Right atrium auricular region (tissue), 2 donors: ENCODE results near the gene GABARAPL2. TPM values are rescaled to one million over a fixed set of nuclear protein-coding genes. Genes with fewer than 3 reads are reported as not detected.

ENCODE experiments used
- DNase-seq: peaks from one replicate; pipeline ENCODE4 v3.0.0-alpha.2; 2019; ENCODE audit warnings: low spot score
- H3K27ac ChIP-seq, 2 donors: fragments of 200-600 bp; sonication (generic); 1 replicate in 1 of 2; 2 replicates in 1 of 2; pipeline ENCODE4 v1.5.1; 2016 to 2019
- H3K27me3 ChIP-seq, 2 donors: fragments of 200-600 bp; sonication (generic); one replicate each; pipeline versions ENCODE4 v1.5.1 to v1.6.0; 2017 to 2019
- H3K36me3 ChIP-seq: fragments of 200-600 bp; sonication (generic); one replicate; pipeline ENCODE4 v1.5.1; 2016
- H3K4me1 ChIP-seq, 2 donors: fragments of 200-600 bp; sonication (generic); one replicate each; pipeline versions ENCODE4 v1.5.1 to v1.6.0; 2017 to 2019
- H3K4me3 ChIP-seq, 2 donors: fragments of 200-600 bp; sonication (generic); 1 replicate in 1 of 2; 2 replicates in 1 of 2; pipeline ENCODE4 v1.5.1; 2017 to 2019; ENCODE audit warnings: mild to moderate bottlenecking in 1 of 2, moderate library complexity in 1 of 2
- H3K9me3 ChIP-seq, 2 donors: fragments of 200-600 bp; sonication (generic); one replicate each; pipeline ENCODE4 v1.5.1; 2019
- CTCF ChIP-seq, 2 donors: fragments of 200-600 bp; sonication (generic); IDR thresholded peaks; one replicate each; pipeline ENCODE4 v1.5.1; 2019; ENCODE audit warnings: antibody characterized with exemption in 2 of 2
- total RNA-seq, 2 donors: library from RNA; depleted of rRNA; stranded (reverse); fragments of >200 nt; gene quantifications; one replicate each; pipeline ENCODE4 v1.1.0, GENCODE V29; 2016

GABARAPL2 gene
- total RNA-seq, 2 donors from 2014 or later, result 167 to 177 TPM

- Histone ChIP-seq H3K36me3 (peaks cover 43% of the 10 kb centered on the region), H3K27ac (no peak overlapping the region), H3K9me3 (no peaks in the 10 kb centered on the region), H3K4me1 (peaks cover 0 to 18% of the 10 kb centered on the region in 2 donors), H3K4me3 (no peak overlapping the region), H3K27me3 (no peaks in the 10 kb centered on the region)
- no peak for TF ChIP-seq CTCF (IDR thresholded peaks at IDR 0.05)
- no peak for DNase-seq
These were observed 50.9 kb downstream of the GABARAPL2 start for GRCh38 chr16:75617121-75617520.

- peaks cover 28% of the 10 kb centered on the region for H3K36me3 ChIP-seq
These were observed 52.6 kb downstream of the GABARAPL2 start for GRCh38 chr16:75618780-75619179.

GRCh38 chr16:75620326-75621169 lies 54.4 kb downstream of the GABARAPL2 start:
- peaks cover 0 to 26% of the 10 kb centered on the region in 2 donors for H3K4me1 ChIP-seq
- no peak for DNase-seq
- H3K36me3 ChIP-seq, result peaks cover 19% of the 10 kb centered on the region
- no peak overlapping the region for H3K4me3 ChIP-seq
- no peaks in the 10 kb centered on the region for H3K27me3 ChIP-seq
- H3K9me3 ChIP-seq, result no peaks in the 10 kb centered on the region
- no peak for TF ChIP-seq CTCF (IDR thresholded peaks at IDR 0.05)
- H3K27ac ChIP-seq, result peak overlapping the region in 1 of 2 donors; percentile 6

More at GRCh38 chr16:75618780-75619179, 52.6 kb downstream of the GABARAPL2 start:
- no peak for TF ChIP-seq CTCF (IDR thresholded peaks at IDR 0.05)
- H3K27ac ChIP-seq, result no peak overlapping the region
- DNase-seq, result no peak
- peaks cover 0 to 26% of the 10 kb centered on the region in 2 donors for H3K4me1 ChIP-seq
- H3K27me3 ChIP-seq, result no peaks in the 10 kb centered on the region
- no peaks in the 10 kb centered on the region for H3K9me3 ChIP-seq
- no peak overlapping the region for H3K4me3 ChIP-seq

GRCh38 chr16:75621170-75621477 lies 54.9 kb downstream of the GABARAPL2 start:
- Histone ChIP-seq H3K4me1 (peaks cover 0 to 26% of the 10 kb centered on the region in 2 donors), H3K27me3 (no peaks in the 10 kb centered on the region), H3K27ac (peak overlapping the region in 1 of 2 donors; percentile 6), H3K36me3 (peaks cover 17% of the 10 kb centered on the region), H3K4me3 (no peak overlapping the region), H3K9me3 (no peaks in the 10 kb centered on the region)
- no peak for DNase-seq
- peak; percentile 19 to 64 for TF ChIP-seq CTCF (IDR thresholded peaks at IDR 0.05)

- Histone ChIP-seq H3K4me3 (peak within 1 kb of the TSS; percentile 74 to 85), H3K9me3 (no peaks in the 10 kb centered on the region), H3K27ac (peak within 1 kb of the TSS; percentile 95 to 97), H3K27me3 (no peaks in the 10 kb centered on the region), H3K4me1 (peaks cover 0 to 26% of the 10 kb centered on the region in 2 donors), H3K36me3 (peaks cover 25% of the 10 kb centered on the region)
- peak; percentile 99 for DNase-seq
- no peak for TF ChIP-seq CTCF (IDR thresholded peaks at IDR 0.05)
These were observed 56.8 kb downstream of the GABARAPL2 start, which contains the start of gene ADAT1 for GRCh38 chr16:75622761-75623605. ADAT1 (minus strand) TSS chr16:75623281; CDS start chr16:75620799, 2,482 bp downstream.
